Right lobe of liver (tissue), 4 donors: ENCODE data around the gene JMJD4.

Experiments
- POLR2A ChIP-seq: fragments of 450-650 bp; IDR thresholded peaks from one replicate; pipeline ENCODE4 v1.6.1; 2017; ENCODE audit warnings: antibody characterized with exemption, mild to moderate bottlenecking
- TF ChIP-seq, protein P1 (sequence below), 4 donors: fragments of 200-600 bp in 3 of 4; fragments of 450-650 bp in 1 of 4; IDR thresholded peaks; one replicate each; pipeline versions ENCODE4 v1.5.1 to v1.8.0; 2016 to 2022; ENCODE audit warnings: antibody characterized with exemption in 4 of 4, mild to moderate bottlenecking in 2 of 4
- donor health status: DM: no; HTN: no; CAD: no.
- donor health status: DM: no; HTN: no; CAD: no.
- donor health status: DM: no; HTN: yes; CAD: no.

DNA sequence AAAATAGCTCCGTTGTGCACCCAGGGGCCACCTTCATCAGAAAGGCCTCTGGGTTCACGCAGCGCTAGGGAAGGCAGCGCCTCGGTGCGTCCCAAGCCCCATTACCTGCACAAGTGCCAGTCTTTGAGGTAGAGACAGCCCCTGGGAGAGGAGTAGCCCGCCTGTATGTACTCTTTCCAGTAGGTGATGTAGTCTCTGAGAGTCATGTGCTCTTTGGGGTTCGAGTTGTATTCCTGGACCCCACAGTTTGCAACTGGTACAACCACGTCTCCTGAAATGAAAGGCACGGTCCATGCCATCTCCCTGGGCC, 601 bp downstream of the JMJD4 start:
- TF ChIP-seq, protein P1, sequence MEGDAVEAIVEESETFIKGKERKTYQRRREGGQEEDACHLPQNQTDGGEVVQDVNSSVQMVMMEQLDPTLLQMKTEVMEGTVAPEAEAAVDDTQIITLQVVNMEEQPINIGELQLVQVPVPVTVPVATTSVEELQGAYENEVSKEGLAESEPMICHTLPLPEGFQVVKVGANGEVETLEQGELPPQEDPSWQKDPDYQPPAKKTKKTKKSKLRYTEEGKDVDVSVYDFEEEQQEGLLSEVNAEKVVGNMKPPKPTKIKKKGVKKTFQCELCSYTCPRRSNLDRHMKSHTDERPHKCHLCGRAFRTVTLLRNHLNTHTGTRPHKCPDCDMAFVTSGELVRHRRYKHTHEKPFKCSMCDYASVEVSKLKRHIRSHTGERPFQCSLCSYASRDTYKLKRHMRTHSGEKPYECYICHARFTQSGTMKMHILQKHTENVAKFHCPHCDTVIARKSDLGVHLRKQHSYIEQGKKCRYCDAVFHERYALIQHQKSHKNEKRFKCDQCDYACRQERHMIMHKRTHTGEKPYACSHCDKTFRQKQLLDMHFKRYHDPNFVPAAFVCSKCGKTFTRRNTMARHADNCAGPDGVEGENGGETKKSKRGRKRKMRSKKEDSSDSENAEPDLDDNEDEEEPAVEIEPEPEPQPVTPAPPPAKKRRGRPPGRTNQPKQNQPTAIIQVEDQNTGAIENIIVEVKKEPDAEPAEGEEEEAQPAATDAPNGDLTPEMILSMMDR (IDR thresholded peaks at IDR 0.05), result no peak
- TF ChIP-seq POLR2A, result no peak
